Kidney tubule cell (primary cell): ENCODE data around the gene SRGAP1.

Source experiments
- DNase-seq: peaks from one replicate; pipeline ENCODE4 v3.0.0-alpha.2; 2018; ENCODE audit warnings: low spot score

The SRGAP1 gene

GRCh38 chr12:63937378-63938316 is 93.1 kb downstream of the SRGAP1 start:
- DNase-seq: no peak

DNA sequence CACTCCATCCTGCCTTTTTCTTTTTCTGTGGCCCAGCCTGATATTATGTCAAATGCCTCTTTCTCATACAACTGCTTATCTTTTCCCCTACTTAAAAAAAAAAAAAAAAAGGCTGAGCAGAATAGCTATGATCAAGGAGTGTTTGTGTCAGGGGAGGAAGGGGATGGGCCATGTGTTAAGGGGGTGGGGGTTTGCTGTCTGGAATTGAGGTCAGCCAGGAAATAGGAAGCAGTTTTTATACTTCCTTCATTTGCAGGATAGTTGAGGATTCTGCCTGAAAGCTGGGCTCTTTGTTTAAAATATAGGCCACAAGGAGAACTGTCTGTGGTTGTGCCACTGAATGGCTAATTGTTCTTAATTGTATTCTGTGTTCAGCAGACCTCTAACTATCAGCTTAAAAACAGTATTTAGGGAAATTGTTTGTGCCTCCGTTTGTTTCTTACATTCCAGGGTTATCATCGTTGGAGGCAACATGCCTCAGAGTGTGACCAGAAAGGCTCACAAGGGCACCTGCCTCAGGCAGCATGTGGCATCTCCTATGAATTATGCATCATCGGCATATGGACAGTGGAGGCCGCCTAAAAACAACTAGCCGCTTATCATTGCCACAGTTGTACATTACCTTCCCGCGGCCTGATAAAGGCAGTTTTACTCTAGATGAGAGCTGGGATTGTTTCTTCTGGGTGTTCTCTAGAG is 96.0 kb downstream of the SRGAP1 start:
- no peak for DNase-seq

- DNase-seq: no peak
These were observed 96.8 kb downstream of the SRGAP1 start for GRCh38 chr12:63941166-63941800.

GRCh38 chr12:63941879-63942278 is 97.4 kb downstream of the SRGAP1 start:
- DNase-seq: no peak

DNA sequence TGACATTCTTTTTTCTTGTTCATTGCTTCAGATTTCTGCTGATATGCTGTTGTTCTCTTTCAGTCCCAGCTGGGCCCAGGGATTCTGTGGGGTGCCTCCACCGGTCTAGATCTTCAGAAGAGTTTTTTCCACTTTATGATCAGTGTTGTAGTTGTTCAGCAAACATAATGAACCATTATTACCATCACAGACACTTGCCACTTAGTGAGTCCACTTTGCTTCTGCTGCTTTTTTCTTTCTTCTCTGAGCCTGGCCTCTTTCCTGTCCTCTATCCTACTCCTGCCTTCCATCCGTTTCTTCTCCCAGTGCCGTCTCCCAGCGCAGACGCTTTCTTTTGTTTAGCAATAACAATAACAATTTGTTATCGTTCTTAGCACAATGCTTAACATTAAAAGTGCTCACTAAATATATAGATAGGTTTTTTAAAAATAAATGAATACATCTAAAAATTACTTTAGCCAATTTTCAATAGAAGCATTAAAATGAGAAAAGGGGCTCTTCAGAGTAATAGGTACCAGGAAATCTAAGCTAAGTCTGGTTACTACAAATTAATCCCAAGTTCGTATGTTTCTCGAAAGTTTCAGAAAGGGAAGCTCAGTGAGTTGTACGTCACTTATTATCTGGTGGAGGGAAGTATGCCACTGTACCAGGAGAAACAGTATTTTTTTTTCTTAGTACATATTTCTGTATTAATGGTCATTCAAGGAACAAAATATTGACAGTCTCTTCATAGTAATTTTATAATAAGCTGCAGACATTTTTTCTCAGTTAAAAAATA is 98.2 kb downstream of the SRGAP1 start:
- DNase-seq: no peak

- no peak for DNase-seq
These were observed 99.6 kb downstream of the SRGAP1 start for GRCh38 chr12:63944034-63944579.

GRCh38 chr12:63944586-63945228 is 100.2 kb downstream of the SRGAP1 start:
- no peak for DNase-seq

DNA sequence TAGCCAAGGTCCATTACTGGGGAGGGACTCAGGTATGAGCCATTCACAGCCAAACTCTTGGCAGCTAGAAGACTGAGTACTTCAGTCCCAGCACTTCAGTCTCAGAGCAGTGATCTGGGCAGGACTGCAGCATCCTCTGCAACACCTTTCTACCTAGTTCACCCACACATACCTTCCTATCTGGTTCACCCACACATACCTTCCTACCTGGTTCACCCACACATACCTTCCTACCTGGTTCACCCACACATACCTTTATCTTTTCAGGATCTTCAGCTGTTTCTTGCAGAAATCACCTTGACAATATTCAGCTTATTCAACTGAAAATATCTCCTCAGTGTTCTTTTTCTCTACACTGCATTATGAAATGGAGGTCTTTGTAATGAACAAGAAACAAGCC is 101.3 kb downstream of the SRGAP1 start:
- peak; percentile 30 for DNase-seq

DNA sequence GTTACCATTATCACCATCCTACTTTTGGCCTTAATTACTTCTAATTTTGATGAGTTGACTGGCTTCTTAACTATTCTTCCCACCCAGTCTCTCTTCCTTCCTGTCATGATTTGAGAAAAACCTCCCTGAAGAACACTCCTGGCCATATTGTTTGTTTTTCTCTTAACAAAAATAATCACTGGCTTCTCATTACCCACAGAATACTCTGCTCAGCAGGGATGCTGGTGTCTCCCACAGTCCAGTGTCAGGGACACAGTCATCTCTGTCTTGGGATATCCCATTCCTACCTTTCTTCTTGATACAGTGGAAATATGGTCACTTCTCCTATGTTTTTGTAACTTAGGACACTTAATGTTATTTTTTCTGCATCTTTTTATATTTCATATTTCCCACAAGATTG is 103.7 kb downstream of the SRGAP1 start:
- DNase-seq: no peak

- DNase-seq: no peak
These were observed 105.4 kb downstream of the SRGAP1 start for GRCh38 chr12:63949902-63950301.

DNA sequence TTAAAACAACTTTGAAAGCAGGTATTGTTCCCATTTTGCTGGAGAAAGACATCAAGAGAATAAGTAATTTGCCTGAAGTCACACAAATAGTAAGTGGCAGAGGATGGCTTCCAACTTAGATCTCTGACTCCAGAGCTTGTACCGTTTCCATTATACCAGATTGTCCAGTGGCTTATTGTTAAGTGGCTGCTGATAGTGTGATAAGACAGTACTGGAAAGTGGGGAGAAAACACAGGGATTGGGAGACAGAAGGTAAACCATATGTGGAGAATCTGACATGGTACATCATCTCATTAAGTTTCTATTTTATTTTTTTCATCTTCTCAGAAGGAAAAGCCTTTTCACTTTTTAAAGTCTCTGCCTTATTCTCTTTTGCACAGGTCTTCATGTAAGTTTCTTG is 108.5 kb downstream of the SRGAP1 start:
- no peak for DNase-seq

DNA sequence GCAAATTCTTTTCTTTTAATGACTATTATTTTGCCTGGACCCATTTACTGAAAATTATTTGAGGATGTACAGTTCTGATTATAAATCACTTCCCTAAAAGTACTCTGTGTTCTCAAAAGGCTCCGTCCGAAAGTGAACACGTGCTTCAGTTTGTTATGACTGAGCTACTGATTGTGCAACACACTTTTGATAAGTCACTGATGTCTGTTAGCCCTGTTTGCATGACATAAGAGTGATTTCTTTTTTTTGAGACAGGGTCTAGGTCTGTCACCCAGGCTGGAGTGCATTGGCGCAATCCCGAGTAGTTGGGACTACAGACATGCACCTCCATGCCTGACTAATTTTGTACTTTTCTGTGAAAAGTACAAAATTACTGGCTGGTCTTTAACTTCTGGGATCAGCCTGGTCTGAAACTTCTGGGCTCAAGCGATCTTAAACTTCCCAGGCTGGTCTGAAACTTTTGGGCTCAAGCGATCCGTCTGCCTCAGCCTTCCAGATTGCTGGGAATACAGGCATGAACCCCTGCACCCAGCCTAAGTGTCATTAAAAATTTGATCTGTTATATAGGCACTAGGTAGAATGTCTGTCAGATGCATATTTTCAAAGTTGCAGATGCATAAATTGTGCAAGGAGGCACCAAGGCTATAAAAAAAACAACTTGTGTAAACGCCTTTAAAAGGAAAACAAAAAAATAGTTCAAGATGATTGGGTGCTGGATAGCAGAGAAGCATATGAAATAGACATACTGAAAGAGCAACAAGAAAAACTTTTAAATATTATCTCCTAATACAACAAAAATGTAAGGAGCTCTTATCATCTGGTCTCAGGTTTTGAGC is 111.5 kb downstream of the SRGAP1 start:
- peak; percentile 31 for DNase-seq

DNA sequence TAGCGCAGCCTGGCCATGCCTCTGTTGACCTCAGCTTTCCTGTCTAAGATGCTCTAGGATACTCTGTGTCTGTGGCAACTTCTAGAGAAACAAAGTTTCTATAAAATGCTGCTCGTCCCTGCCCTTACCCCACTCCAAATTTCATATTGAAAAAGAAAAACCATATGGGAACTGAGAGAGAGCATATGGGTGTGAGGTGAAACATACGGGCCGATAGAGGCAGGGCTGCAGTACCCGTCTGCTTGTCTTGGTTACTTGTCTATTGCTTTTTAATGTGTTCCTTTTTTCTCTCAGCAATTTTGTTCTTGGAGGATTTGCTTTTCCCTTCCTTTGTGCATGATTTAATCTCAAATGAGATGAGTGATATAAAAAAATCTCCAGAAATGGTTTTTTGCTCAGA is 113.0 kb downstream of the SRGAP1 start:
- DNase-seq: no peak

- DNase-seq: no peak
These were observed 114.5 kb downstream of the SRGAP1 start for GRCh38 chr12:63958876-63959580.

- DNase-seq: no peak
These were observed 116.5 kb downstream of the SRGAP1 start for GRCh38 chr12:63961048-63961447.

DNA sequence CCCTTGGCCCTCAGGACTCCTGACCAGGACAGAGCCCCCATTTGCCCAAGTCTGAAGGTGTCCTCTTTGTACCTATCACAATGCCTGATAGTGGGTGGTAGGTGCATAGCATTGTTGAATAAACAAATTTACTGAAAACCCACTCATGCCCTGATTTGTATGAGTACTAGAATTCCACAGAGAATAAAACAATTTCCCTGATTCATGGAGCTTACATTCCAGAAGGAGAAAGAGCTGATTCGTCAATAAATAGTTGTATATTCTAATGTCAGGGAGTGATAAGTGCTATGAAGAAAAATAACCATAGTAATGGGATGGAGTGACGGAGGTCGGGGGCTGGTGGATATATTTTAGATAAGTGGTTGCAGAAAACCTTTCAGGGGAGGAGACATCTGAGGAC is 117.0 kb downstream of the SRGAP1 start:
- DNase-seq: no peak

DNA sequence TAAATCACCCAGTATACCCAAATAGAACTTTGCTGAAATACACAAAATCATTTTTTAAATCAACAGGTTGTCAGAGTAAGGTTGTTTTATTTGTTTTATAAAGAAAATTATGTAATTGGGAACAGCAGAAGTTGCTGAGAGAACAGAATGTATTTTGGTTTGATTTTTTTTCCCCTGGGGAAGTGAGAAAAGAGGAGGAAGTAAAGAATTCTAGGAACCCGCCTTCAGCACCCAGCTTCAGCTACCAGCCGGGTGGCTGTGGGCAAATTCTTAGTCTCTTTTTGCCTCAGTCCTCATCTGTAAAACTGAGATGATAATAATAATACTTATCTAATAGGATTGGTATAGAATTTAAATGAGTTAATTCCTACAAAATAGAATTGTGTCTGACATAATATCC is 119.4 kb downstream of the SRGAP1 start:
- no peak for DNase-seq

DNA sequence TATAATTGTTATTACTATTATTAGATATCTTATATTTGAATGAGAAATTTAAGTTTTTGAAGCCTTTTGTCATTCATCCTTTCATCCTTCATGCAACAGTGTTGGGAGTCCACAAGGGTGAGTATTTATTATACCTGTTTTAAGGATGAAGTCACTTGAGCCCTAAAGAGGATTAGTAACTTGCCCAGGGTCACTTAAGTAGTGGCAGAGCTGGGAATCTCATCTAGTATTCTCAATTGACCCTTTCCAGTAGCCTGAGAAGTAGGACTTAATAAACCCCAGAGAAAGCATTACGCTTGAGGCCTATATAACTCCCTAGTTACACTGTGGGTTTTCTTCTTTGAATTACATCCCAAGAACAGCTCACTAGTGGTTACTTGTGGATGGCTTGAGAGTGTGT is 119.8 kb downstream of the SRGAP1 start:
- no peak for DNase-seq

- no peak for DNase-seq
These were observed 121.6 kb downstream of the SRGAP1 start for GRCh38 chr12:63965936-63966605.
